Measurements from ENCODE around the gene KIFC3. TPM values are rescaled to one million over a fixed set of nuclear protein-coding genes. Genes with fewer than 3 reads are reported as not detected.

The KIFC3 gene
- total and polyA plus RNA-seq, 11 donors: 46.1 to 105 (median 65.6) TPM

- DNase-seq (peak in 1 of 5 donors; percentile 58), ATAC-seq (no peak)
- peaks cover 0 to 70% (median 26%) of the 10 kb centered on the region in 9 donors for H3K36me3 ChIP-seq
- peak overlapping the region in 1 of 12 donors; percentile 50 for H3K27ac ChIP-seq
- peaks cover 0 to 29% (median 14%) of the 10 kb centered on the region in 12 donors for H3K4me1 ChIP-seq
- no peak for TF ChIP-seq CTCF (IDR thresholded peaks at IDR 0.05)
- TF ChIP-seq POLR2A (IDR thresholded peaks at IDR 0.05): no peak
- no peak overlapping the region for H3K4me3 ChIP-seq
- WGBS, 4 donors: 67 to 85% (median 84%) methylated on average over 6 to 15 of the region's 15 CpGs
- no peaks in the 10 kb centered on the region for H3K9me3 ChIP-seq
- no peaks in the 10 kb centered on the region for H3K27me3 ChIP-seq
- intact Hi-C loops (cut with DNase I): loop anchor here (1.0 to 10.0 kb wide), 11 partner anchors 36 to 248 kb away; partner anchors contain the start of genes USB1 (in 5 of the 10), ZNF319 (in 5 of the 10) and KIFC3 (in 4 of the 10)
Observed at GRCh38 chr16:57756424-57757325, 45.6 kb downstream of the KIFC3 start.

GRCh38 chr16:57755726-57756423, 46.4 kb downstream of the KIFC3 start:
- H3K4me1 ChIP-seq: peaks cover 0 to 29% (median 14%) of the 10 kb centered on the region in 12 donors
- no peaks in the 10 kb centered on the region for H3K9me3 ChIP-seq
- no peak overlapping the region for H3K4me3 ChIP-seq
- TF ChIP-seq CTCF (IDR thresholded peaks at IDR 0.05) (no peak), POLR2A (IDR thresholded peaks at IDR 0.05) (no peak)
- ATAC-seq (no peak), DNase-seq (peak in 2 of 5 donors; percentile 17 to 25)
- H3K27ac ChIP-seq: no peak overlapping the region
- no peaks in the 10 kb centered on the region for H3K27me3 ChIP-seq
- intact Hi-C loops (cut with DNase I): loop anchor here (2.0 to 10.0 kb wide), 10 partner anchors 36 to 249 kb away; partner anchors contain the start of genes USB1 (in 5 of the 10), ZNF319 (in 5 of the 10) and KIFC3 (in 4 of the 10)
- WGBS, 4 donors: 75 to 82% (median 78%) methylated on average over 18 of the region's 18 CpGs
- H3K36me3 ChIP-seq: peaks cover 0 to 70% (median 18%) of the 10 kb centered on the region in 9 donors

GRCh38 chr16:57755061-57755684, 47.1 kb downstream of the KIFC3 start:
- no peak overlapping the region for H3K27ac ChIP-seq
- peak in 2 of 5 donors; percentile 19 to 55 for DNase-seq
- TF ChIP-seq CTCF (IDR thresholded peaks at IDR 0.05) (no peak), POLR2A (IDR thresholded peaks at IDR 0.05) (no peak)
- no peak for ATAC-seq
- WGBS, 4 donors: 80 to 85% (median 83%) methylated on average over 14 to 24 of the region's 24 CpGs
- peaks cover 0 to 29% (median 14%) of the 10 kb centered on the region in 12 donors for H3K4me1 ChIP-seq
- no peak overlapping the region for H3K4me3 ChIP-seq
- no peaks in the 10 kb centered on the region for H3K9me3 ChIP-seq
- no peaks in the 10 kb centered on the region for H3K27me3 ChIP-seq
- peaks cover 0 to 65% (median 12%) of the 10 kb centered on the region in 9 donors for H3K36me3 ChIP-seq
- intact Hi-C loops (cut with DNase I): loop anchor here (2.0 to 10.0 kb wide), 8 partner anchors 37 to 250 kb away; partner anchors contain the start of genes USB1 (in 5 of the 10), ZNF319 (in 5 of the 10) and KIFC3 (in 4 of the 10)

Data from heart left ventricle (tissue), 16 donors.